ENCODE results near the gene ISY1.
"Not testable (repeated sequence)": the region's sequence is repeated elsewhere in the genome, so short reads cannot be mapped to it uniquely, and the experiment has no call there.

Gene ISY1

DNA sequence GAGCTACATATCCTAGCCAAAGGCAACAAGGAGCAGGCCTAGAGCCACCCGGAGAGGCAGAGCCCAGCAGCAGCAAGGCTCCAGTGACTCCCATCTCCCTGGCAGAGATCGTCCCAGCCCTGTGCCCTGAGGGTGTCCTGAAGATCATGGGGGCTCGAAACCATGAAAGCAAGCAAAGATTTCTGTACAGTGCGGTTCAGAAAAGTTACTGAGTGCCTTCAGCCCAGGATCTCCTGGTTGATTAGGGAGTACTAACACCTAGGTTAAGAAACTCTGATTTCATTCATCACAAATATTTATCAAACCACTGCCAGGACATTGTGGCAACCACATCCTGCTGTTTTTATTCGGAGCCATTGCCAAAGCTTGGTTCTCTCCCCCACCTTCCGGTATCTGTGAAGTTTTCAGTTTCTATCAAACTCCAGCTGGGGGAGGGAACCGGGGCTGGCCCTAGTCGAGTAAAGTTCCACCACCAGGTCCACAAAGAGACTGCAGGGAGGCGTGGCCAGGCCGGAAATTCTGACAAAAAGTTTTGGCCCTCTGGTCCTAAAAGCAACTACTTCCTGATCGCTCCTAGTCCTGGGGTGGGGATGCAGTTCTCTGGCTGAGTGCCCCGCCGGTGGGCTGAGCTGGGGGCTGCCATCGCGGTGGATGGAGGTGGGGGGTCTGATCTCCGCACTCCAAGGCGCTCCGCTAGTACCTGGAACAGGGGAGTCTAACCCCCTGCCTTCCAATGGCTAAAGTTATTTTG lies 40.4 kb downstream of the ISY1 start:
- peak; percentile 88 for DNase-seq (ENCODE audit: low read depth)

DNA sequence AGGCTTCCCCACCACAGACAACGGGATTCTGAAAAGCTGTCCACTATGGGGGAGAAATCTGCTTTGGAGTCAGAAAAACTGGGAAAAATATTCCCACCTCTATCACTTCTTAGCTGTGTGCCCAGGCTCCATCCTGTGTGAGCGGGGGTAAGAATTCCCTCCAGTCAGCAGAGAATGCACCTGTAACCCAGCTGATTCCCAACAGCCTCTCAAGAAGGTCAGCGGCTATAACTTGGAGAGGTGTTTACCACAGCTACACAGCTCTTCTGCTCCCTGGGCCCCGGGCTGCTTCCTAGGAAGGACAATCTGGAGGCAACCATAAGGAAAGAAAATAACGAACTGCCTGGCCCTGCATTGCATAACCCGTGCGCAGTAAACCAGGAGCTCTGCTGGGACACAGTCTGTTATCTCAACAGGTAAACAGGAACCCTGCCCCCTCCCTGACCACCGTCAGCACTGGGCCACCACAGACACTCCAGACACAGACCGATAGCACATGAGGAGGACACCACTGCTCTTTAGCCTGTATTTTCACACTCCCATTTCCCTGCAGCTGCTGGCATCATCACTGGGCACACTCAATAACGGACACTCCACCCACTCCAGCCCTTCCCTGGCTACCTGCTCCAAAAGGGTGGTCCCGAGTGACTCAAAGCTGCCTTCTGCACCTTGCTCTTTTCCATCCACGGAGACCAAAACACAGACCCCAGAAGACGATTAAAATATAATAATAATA lies 41.3 kb downstream of the ISY1 start:
- no peak for DNase-seq (ENCODE audit: low read depth)

GRCh38 chr3:129118745-129119144 lies 42.1 kb downstream of the ISY1 start:
- DNase-seq (ENCODE audit: low read depth), result no peak

DNA sequence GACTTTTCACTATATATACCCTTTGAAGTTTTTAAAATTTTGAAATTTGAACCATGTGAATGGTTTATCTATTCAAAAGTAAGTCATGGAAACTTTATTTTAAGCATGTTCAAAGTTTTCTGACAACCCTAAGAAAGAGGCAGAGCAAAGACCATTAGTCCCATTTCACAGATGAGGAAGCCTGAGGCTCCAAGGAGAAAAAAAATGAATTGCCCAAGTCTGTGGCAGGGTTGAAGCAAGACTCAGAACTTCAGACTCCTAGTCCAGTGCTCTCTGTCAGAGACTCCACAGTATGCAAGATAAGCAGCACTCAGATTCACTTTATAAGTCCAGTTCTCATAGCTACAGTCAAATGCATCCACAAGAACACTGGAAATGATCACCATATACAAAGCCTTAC lies 43.7 kb downstream of the ISY1 start:
- no peak for DNase-seq (ENCODE audit: low read depth)

DNA sequence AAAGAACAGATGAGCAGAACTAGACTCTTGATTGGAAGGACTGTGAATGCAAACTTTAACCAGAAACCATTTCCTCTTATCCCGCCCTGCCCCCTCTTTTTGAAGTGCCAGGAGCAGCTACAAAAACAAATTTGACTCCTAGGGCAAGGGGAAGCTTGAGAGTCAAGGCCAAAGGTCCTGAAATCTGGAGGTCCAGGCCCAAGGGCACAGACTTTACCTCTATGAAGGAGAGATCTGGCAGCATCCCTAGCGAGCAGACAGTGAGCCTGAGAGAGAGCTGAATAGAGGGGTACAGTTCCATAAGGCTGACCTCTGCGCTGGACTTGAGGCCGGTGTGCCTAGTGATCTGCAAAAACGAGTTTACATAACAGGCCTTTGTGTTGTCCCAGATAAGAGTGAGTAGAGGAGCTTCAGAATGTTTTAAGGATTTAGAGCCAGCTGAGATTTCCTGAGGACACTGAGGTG lies 44.3 kb downstream of the ISY1 start:
- DNase-seq (ENCODE audit: low read depth), result no peak

- no peak for DNase-seq (ENCODE audit: low read depth)
Observed at GRCh38 chr3:129114455-129114854, 46.4 kb downstream of the ISY1 start.

DNA sequence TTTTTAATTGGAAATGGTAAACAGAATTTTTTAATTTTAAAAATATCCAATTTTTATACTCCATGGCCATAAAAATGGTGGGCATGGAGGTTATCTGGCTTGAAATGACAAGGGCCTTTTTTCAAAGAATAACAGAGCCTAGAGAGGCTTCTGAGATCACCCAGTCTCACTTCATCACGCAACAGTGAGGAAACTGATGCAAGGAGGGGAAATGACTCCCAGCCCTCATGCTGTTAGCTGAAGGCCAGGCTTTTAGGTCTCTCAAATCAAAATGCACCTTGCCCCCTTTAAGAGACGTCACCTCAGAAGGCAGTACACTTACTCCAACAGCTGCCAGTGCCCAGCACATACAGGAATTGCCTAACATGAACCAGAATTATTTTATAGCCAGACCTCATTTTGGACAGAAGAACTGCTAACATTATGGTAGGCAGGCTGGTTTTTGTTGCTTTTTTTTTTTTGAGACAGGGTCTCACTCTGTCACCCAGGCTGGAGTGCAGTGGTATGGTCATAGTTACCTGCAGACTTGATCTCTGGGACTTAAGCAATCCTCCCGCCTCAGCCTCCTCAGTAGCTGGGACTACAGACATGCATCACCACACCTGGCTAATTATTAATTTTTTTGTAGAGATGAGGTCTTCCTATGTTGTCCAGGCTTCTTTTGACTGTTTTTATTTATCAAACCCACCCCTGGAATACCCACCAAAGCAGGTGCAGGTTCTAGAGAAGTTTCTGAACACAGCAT lies 48.4 kb downstream of the ISY1 start:
- DNase-seq (ENCODE audit: low read depth), result no peak

- not testable (repeated sequence) for DNase-seq (ENCODE audit: low read depth)
Observed at GRCh38 chr3:129111076-129111780, 49.6 kb downstream of the ISY1 start.

DNA sequence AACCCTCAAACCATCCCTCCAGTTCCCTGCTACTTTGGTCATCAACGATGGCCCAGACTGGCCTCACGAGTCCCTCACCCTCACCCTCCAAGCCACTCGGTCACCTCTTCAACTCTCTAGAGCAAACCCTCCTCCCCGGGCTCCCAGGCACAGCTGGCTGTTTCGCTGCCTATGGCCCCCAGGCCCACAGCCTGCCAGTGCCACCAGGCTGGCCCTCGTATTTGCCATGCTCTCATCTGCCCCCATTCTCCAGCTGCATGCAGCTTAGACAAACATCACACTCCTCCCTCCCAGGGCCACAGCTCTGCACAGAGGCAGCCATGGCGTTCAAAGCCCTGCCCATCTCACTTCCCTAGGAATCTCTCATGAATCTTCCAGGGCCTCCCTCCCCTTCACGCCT lies 53.1 kb downstream of the ISY1 start:
- no peak for DNase-seq (ENCODE audit: low read depth)

GRCh38 chr3:129106866-129107565 lies 53.8 kb downstream of the ISY1 start:
- DNase-seq (ENCODE audit: low read depth), result no peak

DNA sequence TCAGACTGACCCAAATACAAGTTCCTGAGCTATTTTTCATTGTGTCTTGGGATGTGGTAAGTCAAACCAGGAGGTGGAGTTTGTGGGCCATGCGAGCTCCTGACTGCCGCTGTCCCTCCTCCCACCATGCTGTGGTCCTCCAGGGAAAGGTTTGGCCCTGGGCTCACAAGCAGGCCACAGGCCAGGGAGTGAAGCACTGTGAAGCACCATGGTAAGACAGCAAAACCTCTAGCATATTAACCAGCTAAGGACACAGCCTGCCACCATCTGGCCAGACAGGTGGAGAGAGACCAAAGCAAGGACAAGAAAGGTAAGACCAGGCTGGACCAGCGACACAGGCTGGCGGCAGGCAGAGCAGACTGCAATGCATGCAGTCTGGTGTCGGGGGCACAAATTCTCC lies 54.5 kb downstream of the ISY1 start:
- no peak for DNase-seq (ENCODE audit: low read depth)

- DNase-seq (ENCODE audit: low read depth), result no peak
Observed at GRCh38 chr3:129105862-129106261, 55.0 kb downstream of the ISY1 start.

- no peak for DNase-seq (ENCODE audit: low read depth)
Observed at GRCh38 chr3:129104498-129105079, 56.3 kb downstream of the ISY1 start.

- DNase-seq (ENCODE audit: low read depth), result no peak
Observed at GRCh38 chr3:129104051-129104450, 56.8 kb downstream of the ISY1 start.

DNA sequence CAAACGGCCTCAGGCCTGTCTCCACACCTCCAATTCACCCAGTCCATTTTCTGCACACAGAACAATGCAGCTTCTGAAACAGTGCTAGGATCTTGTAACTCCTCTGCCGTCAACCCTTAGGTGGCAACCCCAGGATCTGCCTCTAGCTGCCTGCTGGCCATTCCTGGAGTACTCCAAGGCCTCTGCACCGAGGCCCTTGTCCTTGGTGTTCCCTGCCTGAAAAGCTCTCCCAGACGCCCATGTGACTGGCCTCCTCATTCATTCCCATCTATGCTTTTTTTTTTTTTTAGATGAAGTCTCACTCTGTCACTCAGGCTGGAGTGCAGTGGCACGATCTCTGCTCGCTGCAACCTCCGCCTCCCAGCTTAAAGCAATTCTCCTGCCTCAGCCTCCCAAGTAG lies 57.6 kb downstream of the ISY1 start:
- DNase-seq (ENCODE audit: low read depth), result no peak

DNA sequence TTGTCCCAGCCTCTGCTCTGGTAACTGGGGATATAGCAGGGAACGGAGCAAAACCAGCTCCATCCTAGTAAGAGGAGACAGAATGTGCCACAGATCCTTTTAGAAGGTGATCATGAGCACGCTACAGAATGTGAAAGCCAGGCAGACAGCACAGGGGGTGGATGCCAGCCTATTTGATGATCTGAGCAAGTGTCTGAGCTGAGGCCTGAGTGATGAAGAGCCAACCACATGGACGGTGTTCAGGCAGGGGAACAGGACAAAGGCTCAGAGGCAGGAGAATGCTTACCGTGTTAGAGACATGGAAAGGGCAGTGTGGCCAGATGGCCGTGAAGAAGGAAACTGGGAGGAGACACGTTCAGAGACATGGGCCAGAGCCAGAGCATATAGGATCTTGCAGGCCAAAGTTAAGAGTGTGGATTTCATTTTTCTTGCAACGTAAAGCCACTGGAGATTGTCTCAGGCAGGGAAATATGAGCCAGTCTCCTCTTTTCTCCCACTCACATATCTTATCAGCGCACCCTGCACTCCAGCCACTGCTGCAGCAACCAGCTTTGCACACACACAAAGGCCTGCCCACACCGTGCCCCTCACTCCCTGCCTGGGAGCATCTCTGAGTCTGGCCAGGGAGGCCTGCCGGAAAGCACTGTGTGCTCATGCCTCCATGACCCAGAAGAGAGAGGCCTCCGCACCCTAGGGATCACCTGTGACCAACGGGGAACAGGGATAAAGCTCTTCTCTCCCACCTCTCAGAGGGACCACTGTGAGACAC lies 59.3 kb downstream of the ISY1 start:
- DNase-seq (ENCODE audit: low read depth), result no peak

DNA sequence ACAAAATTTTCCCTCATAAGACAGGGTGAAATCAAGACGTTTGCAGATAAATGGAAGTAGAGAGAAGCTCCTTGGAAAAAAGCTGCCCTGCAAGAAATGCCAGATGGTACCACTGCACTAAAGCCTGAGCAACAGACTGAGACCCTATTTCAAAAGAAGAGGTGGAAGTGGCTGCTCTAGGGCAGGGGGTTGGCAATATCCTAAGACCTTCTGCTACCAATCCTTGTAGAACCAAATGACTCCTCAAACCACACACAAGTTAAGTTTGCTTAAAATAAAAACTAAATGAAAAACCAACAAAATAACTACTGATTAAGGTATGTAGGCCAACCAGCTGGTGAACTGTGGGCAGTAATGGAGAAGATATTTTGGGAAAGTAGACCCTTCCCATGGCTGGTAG lies 60.6 kb downstream of the ISY1 start:
- no peak for DNase-seq (ENCODE audit: low read depth)

DNA sequence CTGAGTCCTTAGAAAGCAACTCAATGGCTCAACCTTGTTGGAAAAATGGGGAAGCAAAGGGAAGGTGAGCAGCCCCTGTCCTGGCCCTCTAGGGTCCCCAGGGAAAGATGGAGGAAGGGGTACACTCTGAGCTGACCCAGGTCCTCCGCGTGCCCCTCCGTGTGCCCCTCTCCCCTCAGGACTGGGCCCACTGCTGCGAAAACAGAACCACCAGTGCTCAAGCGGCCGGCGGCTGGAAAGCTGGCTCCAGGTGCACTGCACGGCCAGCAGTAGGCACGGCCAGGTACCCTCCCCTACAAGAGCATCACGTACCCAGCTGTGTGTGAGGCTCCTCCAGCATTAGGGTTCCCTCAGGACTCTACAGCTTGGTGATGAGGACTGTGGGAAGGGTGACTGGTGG lies 65.6 kb downstream of the ISY1 start:
- DNase-seq (ENCODE audit: low read depth), result no peak

DNA sequence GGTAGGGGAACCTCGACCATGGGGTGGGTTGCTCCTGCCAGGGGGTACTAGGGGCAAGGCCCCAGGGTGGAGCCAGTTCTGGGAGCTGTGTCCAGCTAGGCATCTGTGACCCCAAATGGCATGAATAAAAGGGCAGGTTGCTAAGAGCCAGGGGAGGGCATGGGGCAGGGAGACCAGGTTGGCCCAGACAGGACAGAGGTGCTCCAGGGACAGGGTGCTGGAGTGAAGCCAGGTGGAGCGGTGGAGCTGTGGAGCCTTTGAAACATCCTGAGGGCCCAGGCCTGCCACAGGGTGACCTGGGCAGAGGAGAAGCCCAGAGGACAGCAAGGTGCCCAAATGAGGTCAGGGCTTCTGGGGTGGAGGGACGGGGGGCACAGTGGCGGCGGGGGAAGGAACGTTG lies 72.6 kb downstream of the ISY1 start:
- not testable (repeated sequence) for DNase-seq (ENCODE audit: low read depth)

DNA sequence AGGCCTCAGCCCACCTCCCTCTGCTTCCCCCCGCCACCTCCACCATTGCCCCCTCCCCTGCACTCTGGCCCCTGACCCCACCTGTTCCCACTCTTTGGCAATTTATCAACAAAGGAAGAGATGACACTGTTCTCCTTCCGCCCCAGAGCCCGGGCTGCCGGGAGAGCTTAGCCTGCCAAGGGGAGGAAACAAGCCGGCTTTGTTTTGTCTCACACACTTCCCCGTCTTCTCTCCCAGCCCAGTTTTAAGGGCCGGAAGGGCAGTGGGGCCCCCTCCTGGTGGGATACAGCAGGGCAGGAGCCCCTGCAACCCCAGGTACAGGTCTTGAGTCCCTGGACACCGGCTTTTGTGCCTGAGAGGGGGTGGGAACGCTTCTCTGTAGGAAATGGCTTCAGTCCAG lies 73.0 kb downstream of the ISY1 start:
- not testable (repeated sequence) for DNase-seq (ENCODE audit: low read depth)

All from fibroblast of gingiva (primary cell).